HG03039 (cell line): ENCODE measurements around the gene ADAMTS1.

Source experiments
- ATAC-seq: cut with Tn5 transposase; IDR thresholded peaks from one replicate; pipeline ENCODE4 v1.9.1; 2021; ENCODE audit warnings: mild to moderate bottlenecking, moderate library complexity; ENCODE audit not compliant: unreplicated experiment

The ADAMTS1 gene

GRCh38 chr21:26845759-26846035 is 488 bp upstream of the ADAMTS1 start:
- no peak for ATAC-seq

- no peak for ATAC-seq
Observed at GRCh38 chr21:26844258-26845065, 747 bp downstream of the ADAMTS1 start.

- no peak for ATAC-seq
Observed at GRCh38 chr21:26843933-26844257, 1.3 kb downstream of the ADAMTS1 start.

GRCh38 chr21:26842974-26843932 is 2.0 kb downstream of the ADAMTS1 start:
- no peak for ATAC-seq

GRCh38 chr21:26842300-26842699 is 2.9 kb downstream of the ADAMTS1 start:
- no peak for ATAC-seq

- ATAC-seq, result no peak
Observed at GRCh38 chr21:26840912-26841311, 4.3 kb downstream of the ADAMTS1 start.

- ATAC-seq, result no peak
Observed at GRCh38 chr21:26840201-26840600, 5.0 kb downstream of the ADAMTS1 start.

GRCh38 chr21:26837539-26837938 is 7.7 kb downstream of the ADAMTS1 start:
- no peak for ATAC-seq

- ATAC-seq, result no peak
Observed at GRCh38 chr21:26836528-26836927, 8.7 kb downstream of the ADAMTS1 start.

- ATAC-seq, result no peak
Observed at GRCh38 chr21:26835714-26836265, 9.4 kb downstream of the ADAMTS1 start.

GRCh38 chr21:26835027-26835713 is 10.0 kb downstream of the ADAMTS1 start:
- no peak for ATAC-seq

- no peak for ATAC-seq
Observed at GRCh38 chr21:26834181-26834905, 10.9 kb downstream of the ADAMTS1 start.

- ATAC-seq, result no peak
Observed at GRCh38 chr21:26833460-26833939, 11.7 kb downstream of the ADAMTS1 start.

GRCh38 chr21:26833011-26833410 is 12.2 kb downstream of the ADAMTS1 start:
- no peak for ATAC-seq

- ATAC-seq, result no peak
Observed at GRCh38 chr21:26832546-26832945, 12.7 kb downstream of the ADAMTS1 start.

- no peak for ATAC-seq
Observed at GRCh38 chr21:26826801-26827200, 18.4 kb downstream of the ADAMTS1 start.

GRCh38 chr21:26820509-26820908 is 24.7 kb downstream of the ADAMTS1 start:
- ATAC-seq, result no peak

GRCh38 chr21:26819740-26820324 is 25.4 kb downstream of the ADAMTS1 start:
- ATAC-seq, result no peak

- ATAC-seq, result no peak
Observed at GRCh38 chr21:26818906-26819305, 26.3 kb downstream of the ADAMTS1 start.

- ATAC-seq, result no peak
Observed at GRCh38 chr21:26815197-26815596, 30.0 kb downstream of the ADAMTS1 start.
